Fibroblast of peridontal ligament (primary cell): ENCODE measurements around the gene TRIM7.

Experiments used
- DNase-seq: peaks from one replicate; pipeline ENCODE4 v3.0.0-alpha.2; 2010; ENCODE audit errors: extremely low read depth

TRIM7 gene

GRCh38 chr5:181171782-181172181 lies 33.2 kb downstream of the TRIM7 start:
- no peak for DNase-seq

- peak; percentile 68 for DNase-seq
Observed at GRCh38 chr5:181170996-181171395, 34.0 kb downstream of the TRIM7 start.

- DNase-seq = no peak
Observed at GRCh38 chr5:181170237-181170825, 34.7 kb downstream of the TRIM7 start.

DNA sequence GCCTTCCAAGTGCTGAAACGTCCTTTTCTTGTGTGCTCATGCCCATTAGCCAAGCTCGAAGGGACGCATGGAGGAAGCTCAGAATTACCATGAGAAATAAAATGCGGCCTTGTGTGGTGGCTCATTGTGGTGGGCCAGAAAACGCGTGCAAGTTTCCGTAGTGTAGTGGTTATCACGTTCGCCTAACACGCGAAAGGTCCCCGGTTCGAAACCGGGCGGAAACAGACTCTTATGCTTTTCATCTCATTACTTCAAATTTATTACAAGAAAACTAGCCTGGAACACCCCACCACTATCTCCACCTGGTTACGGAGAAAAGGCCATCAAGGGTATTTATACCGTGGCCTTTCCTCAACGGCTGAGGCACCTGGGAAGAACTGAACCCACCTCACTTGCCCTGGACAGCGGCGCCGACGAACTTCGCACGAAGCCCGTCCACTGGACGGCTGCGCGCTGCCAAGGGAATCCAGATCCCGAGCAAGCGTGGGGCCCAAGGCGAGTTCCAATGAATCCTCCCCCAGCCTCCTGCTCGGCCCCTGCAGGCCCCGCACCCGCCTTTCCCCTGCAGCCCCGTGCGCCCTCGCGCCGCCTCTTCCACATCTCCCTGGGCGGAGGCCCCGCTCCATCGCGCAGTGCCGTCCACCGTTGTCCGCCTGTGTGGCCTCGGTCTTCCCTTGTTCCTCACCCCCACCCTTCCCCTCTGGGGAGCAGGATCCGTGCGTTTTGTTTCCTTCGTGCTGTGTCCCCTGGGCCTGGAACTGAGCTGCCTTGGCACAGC lies 35.3 kb downstream of the TRIM7 start:
- peak; percentile 67 for DNase-seq

DNA sequence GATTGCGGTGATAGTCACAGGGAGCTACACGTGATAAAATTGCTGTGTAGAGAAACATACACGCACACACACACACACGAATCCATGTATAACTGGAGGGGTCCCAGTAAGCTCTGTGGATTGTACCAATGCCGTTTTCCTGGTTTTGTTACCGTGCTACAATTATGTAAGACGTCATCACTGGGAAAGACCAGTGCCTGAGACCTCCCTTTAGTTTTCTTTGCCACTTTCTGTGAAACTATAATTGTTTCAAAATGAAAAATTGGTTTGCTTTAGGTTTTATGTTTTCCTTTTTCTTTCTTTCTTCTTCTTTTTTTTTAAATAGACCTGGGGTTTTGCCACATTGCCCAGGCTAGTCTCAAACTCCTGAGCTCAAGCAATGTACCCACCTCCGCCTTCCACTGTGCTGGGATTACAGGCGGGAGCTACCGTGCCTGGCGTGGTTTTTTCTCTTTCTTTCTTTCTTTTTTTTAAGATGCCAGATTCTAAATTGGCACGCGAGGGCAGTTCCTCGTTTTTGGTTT lies 36.3 kb downstream of the TRIM7 start:
- no peak for DNase-seq

DNA sequence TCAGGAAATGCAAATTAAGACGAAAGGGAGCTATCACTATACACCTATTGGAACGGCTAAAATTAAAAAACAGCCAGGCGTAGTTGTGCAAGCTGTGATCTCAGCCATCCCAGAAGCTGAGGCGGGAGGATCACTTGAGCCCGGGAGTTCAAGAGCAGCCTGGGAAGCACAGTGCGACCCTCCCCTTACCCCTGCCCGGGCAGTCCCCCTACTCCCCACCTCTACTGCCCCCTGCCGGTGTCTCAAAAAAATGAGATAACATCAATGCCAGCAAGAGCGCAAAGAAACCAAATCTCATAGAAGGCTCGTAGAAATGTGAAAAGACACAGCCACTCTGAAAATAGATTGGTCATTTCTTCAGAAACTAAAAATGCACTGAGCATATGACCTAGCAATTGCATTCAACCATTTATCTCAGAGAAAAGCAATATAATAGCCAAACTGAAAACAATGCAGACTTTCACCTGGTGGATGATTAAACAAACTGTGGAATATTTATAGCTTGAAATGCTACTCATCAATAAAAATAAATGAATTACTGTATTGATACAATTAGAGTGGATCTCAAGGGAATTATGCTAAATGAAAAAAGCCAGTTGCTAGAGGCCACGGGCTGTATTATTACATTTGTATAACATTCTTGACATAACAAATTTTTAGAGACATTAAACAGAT lies 37.0 kb downstream of the TRIM7 start:
- DNase-seq = no peak

- DNase-seq = no peak
Observed at GRCh38 chr5:181166812-181167733, 37.9 kb downstream of the TRIM7 start.

DNA sequence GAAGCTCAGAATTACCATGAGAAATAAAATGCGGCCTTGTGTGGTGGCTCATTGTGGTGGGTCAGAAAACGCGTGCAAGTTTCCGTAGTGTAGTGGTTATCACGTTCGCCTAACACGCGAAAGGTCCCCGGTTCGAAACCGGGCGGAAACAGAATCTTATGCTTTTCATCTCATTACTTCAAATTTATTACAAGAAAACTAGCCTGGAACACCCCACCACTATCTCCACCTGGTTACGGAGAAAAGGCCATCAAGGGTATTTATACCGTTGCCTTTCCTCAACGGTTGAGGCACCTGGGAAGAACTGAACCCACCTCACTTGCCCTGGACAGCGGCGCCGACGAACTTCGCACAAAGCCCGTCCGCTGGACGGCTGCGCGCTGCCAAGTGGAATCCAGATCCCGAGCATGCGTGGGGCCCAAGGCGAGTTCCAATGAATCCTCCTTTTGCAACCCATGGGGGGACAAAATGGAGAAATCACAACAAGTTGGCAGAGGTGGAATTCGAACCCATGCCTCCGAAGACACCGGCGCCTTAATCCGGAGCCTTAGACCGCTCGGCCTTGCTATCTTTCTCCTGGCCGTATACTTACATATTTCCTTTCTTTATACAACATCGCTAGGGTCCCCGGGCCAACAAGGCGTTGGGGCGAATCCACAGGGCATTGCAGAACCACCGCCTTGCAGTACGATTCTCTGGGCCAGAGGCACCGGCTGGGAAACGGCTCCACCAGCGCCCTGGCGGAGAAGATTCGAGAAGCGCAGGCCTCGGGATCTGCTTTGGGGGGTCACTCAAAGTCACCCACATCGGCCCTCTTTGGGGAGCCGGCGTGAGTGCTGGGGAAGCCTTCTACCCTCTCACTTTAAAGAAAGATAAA lies 40.7 kb downstream of the TRIM7 start:
- DNase-seq = no peak

GRCh38 chr5:181163487-181164075 lies 41.4 kb downstream of the TRIM7 start:
- DNase-seq = no peak

- no peak for DNase-seq
Observed at GRCh38 chr5:181161534-181162175, 43.3 kb downstream of the TRIM7 start.

DNA sequence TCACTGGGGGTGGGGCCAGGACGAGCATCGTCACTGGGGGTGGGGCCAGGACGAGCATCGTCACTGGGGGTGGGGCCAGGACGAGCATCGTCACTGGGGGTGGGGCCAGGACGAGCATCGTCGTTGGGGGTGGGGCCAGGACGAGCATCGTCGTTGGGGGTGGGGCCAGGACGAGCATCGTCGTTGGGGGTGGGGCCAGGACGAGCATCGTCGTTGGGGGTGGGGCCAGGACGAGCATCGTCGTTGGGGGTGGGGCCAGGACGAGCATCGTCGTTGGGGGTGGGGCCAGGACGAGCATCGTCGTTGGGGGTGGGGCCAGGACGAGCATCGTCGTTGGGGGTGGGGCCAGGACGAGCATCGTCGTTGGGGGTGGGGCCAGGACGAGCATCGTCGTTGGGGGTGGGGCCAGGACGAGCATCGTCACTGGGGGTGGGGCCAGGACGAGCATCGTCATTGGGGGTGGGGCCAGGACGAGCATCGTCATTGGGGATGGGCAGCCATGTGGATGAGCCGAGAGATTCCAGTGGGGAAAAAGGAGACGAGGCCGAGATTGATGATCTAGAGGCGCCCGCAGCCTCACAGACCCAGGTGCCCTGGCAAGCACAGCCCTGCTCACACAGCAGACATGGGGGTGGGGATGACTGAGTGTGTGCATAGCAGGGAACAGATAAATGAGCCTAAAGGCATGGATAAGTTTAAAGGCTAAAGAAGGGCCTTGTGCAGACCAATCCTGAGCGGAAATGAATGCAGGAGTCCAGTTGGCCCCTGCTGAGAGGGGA lies 44.1 kb downstream of the TRIM7 start:
- DNase-seq = peak; percentile 58

- DNase-seq = peak; percentile 25
Observed at GRCh38 chr5:181160152-181160754, 44.7 kb downstream of the TRIM7 start.

DNA sequence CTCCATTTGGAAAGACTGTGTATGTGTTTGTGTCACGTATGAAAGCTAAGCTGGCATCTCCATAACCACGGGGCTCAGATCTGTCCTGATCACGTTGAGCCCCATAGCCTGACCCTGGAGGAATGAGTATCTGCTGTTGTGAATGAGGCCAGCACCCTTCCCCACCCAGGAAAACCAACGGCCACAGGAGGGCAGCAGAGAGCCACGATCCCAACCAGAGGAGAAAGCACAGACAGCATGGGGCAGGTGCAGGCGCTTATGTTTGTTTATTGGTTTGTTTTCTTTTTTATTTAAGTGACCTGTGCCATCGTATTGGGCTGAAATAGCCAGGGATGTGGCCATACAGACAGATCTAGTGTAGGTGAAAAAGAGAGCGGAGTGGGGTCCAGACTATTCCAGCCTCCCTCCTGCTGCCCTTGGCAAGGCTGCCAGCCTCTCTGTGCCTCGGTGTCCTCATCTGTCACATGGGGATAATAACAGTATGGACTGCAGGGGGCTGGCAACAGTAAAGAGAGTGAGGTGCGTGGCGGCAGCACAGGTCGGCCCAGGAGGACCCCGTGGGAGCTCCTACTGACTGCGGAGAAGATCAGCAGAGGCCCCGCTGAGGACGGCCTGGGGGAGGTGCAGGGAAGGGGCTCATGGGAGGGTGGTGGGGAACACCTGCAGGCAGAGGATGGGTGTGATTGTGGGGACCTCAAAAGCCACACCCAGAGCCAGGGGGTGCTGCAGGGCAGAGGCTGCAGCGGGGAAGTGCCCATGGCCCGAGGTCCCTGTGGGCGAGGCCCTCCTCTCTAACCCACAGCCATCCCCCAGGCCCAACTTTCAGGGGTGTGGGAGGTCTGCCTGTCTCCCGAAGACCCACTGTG lies 45.5 kb downstream of the TRIM7 start:
- peak; percentile 74 for DNase-seq

GRCh38 chr5:181158869-181159268 lies 46.1 kb downstream of the TRIM7 start:
- no peak for DNase-seq

GRCh38 chr5:181156758-181157157 lies 48.2 kb downstream of the TRIM7 start:
- DNase-seq = no peak

DNA sequence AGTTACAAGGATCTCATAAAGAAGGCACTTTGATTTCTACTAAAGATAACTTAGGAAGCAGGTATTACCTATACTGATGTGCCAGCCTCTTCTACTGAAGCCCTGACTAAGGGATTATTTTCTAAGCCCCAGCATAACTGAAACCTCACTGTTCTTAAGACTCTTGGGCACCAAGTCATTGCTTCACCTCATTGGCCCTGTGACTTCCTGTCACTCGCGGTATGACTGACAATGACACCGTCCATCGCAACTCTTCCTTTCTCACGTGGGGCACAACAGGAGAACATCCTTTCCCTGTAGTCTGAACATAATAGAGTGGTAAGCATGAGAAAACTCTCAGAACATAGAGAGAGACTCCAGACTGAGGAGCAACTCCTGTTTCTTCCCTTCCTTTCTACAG lies 51.2 kb downstream of the TRIM7 start:
- no peak for DNase-seq

GRCh38 chr5:181152406-181152805 lies 52.6 kb downstream of the TRIM7 start:
- no peak for DNase-seq

DNA sequence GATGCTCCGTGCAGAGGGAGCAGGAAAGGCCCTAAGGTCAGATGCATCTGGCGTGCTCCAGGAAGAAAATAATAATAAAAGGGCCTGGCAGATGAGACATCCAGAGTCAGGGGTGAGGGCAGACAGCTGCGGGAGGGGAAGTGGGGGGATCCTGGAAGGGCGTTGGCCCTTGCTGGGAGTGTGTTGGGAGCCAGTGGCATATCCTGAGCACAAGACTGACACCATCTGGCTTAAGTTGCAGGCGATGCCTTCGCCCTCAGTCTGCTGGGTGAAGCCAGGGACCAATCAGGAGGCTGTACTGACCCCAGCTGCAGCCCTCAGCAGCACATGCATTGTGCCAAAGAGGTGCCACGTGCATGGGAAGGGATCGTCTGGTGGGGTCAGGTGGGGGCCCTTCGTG lies 53.9 kb downstream of the TRIM7 start:
- DNase-seq = no peak
